NCI-H345 (cell line): ENCODE data around the gene FXYD1.
"Not testable (repeated sequence)": the region's sequence is repeated elsewhere in the genome, so short reads cannot be mapped to it uniquely, and the experiment has no call there.

Experiments used
- DNase-seq: peaks from one replicate; lab custom pipeline; 2025; lab: John Stamatoyannopoulos, UW

FXYD1 gene

GRCh38 chr19:35125270-35125717 lies 13.3 kb upstream of the FXYD1 start:
- no peak for DNase-seq

- DNase-seq, result no peak
Observed at GRCh38 chr19:35125749-35126623, 12.6 kb upstream of the FXYD1 start.

GRCh38 chr19:35126624-35126959 lies 12.0 kb upstream of the FXYD1 start:
- no peak for DNase-seq

- no peak for DNase-seq
Observed at GRCh38 chr19:35127871-35128270, 10.8 kb upstream of the FXYD1 start.

- no peak for DNase-seq
Observed at GRCh38 chr19:35128398-35129057, 10.1 kb upstream of the FXYD1 start.

- not testable (repeated sequence) for DNase-seq
Observed at GRCh38 chr19:35129724-35130274, 8.8 kb upstream of the FXYD1 start.

- no peak for DNase-seq
Observed at GRCh38 chr19:35130761-35131720, 7.6 kb upstream of the FXYD1 start.

- no peak for DNase-seq
Observed at GRCh38 chr19:35132254-35132653, 6.4 kb upstream of the FXYD1 start.

GRCh38 chr19:35133826-35134225 lies 4.8 kb upstream of the FXYD1 start:
- DNase-seq, result no peak

- no peak for DNase-seq
Observed at GRCh38 chr19:35134601-35135242, 3.9 kb upstream of the FXYD1 start, which contains the start of gene LGI4. Gene LGI4 (minus strand): TSS chr19:35135059. CDS start chr19:35134680, 379 bp downstream.

- peak; percentile 76 for DNase-seq
Observed at GRCh38 chr19:35135389-35135909, 3.2 kb upstream of the FXYD1 start.

- DNase-seq, result no peak
Observed at GRCh38 chr19:35136231-35136630, 2.4 kb upstream of the FXYD1 start.

GRCh38 chr19:35136977-35137702 lies 1.5 kb upstream of the FXYD1 start:
- DNase-seq, result no peak

- DNase-seq, result no peak
Observed at GRCh38 chr19:35140207-35140961, 1.8 kb downstream of the FXYD1 start.

GRCh38 chr19:35140962-35141836 lies 2.6 kb downstream of the FXYD1 start:
- DNase-seq, result peak; percentile 86

GRCh38 chr19:35141837-35142605 lies 3.4 kb downstream of the FXYD1 start:
- DNase-seq, result peak; percentile 39

GRCh38 chr19:35142606-35143230 lies 4.1 kb downstream of the FXYD1 start:
- DNase-seq, result peak; percentile 64
